H1 (cell line): ENCODE data around the gene GMPR. TPM values are rescaled to one million over a fixed set of nuclear protein-coding genes. Genes with fewer than 3 reads are reported as not detected.

Source experiments
- CTCF ChIA-PET: fragments of 300-600 bp; sonication (Branson Sonifier 250); formaldehyde crosslinking; loops from one replicate; lab custom pipeline; 2021; ENCODE audit not compliant: partially characterized antibody; lab: Charles Lee
- POLR2A ChIA-PET: fragments of 300-600 bp; sonication (Branson Sonifier 250); formaldehyde crosslinking; loops from one replicate; lab custom pipeline; 2021; ENCODE audit warnings: inconsistent platforms; ENCODE audit not compliant: partially characterized antibody; lab: Charles Lee
- DNase-seq, 2 experiments: peaks; one replicate each; pipeline versions ENCODE4 v3.0.0 to v3.0.0-alpha.2; 2010 to 2022; ENCODE audit warnings: low spot score in 2 of 2, low read depth in 1 of 2, mixed read lengths in 1 of 2
- FAIRE-seq: peaks from 2 replicates; lab custom pipeline; 2011; peaks lifted over from hg19 to GRCh38; lab: Jason Lieb, UNC
- H2AFZ ChIP-seq: 2 replicates; pipeline ENCODE4 v1.8.1; 2012; ENCODE audit warnings: low read length, inconsistent platforms
- H2AK5ac ChIP-seq: 2 replicates; pipeline ENCODE4 v1.6.1; 2013; ENCODE audit warnings: low read depth, low read length
- H2BK120ac ChIP-seq: replicated peaks from 2 replicates; pipeline ENCODE3; 2013; ENCODE audit warnings: low read depth, low read length, inconsistent platforms
- H2BK12ac ChIP-seq: 2 replicates; pipeline ENCODE4 v1.6.1; 2013; ENCODE audit warnings: low read depth, low read length
- H2BK15ac ChIP-seq: 2 replicates; pipeline ENCODE4 v1.6.1; 2013; ENCODE audit warnings: low read length
- H2BK20ac ChIP-seq: 2 replicates; pipeline ENCODE4 v1.6.1; 2013; ENCODE audit warnings: low read length
- H2BK5ac ChIP-seq: 2 replicates; pipeline ENCODE4 v1.6.1; 2013; ENCODE audit warnings: low read depth, low read length
- H3K14ac ChIP-seq: 2 replicates; pipeline ENCODE4 v1.6.1; 2013; ENCODE audit warnings: inconsistent platforms; ENCODE audit not compliant: insufficient read length
- H3K18ac ChIP-seq: 2 replicates; pipeline ENCODE4 v1.6.1; 2013; ENCODE audit warnings: low read length; ENCODE audit errors: extremely low read depth
- H3K23ac ChIP-seq: 2 replicates; pipeline ENCODE4 v1.6.1; 2013; ENCODE audit warnings: inconsistent platforms; ENCODE audit not compliant: insufficient read length
- H3K23me2 ChIP-seq: 2 replicates; pipeline ENCODE4 v1.6.1; 2013; ENCODE audit warnings: low read depth, low read length
- H3K27ac ChIP-seq: 2 replicates; pipeline ENCODE4 v1.6.1; 2011; ENCODE audit warnings: low read depth, low read length, inconsistent platforms
- H3K27me3 ChIP-seq, 4 experiments: replicated peaks in 1 of 4; 1 replicate in 1 of 4; 2 replicates in 3 of 4; pipeline versions ENCODE4 v1.6.1 to v1.8.1; 2011 to 2013; ENCODE audit warnings: low read length in 3 of 4, mild to moderate bottlenecking in 3 of 4, inconsistent platforms in 2 of 4, mixed read lengths in 2 of 4, moderate library complexity in 1 of 4; ENCODE audit not compliant: control insufficient read depth in 3 of 4, insufficient read depth in 3 of 4; ENCODE audit errors: extremely low read depth in 1 of 4
- H3K36me3 ChIP-seq, 4 experiments: 2 replicates each; pipeline versions ENCODE4 v1.6.1 to v1.8.1; 2011 to 2013; ENCODE audit warnings: mild to moderate bottlenecking in 4 of 4, low read length in 3 of 4, moderate library complexity in 2 of 4, control low read depth in 1 of 4, inconsistent platforms in 1 of 4; ENCODE audit not compliant: insufficient read depth in 4 of 4, control insufficient read depth in 2 of 4
- H3K4ac ChIP-seq: replicated peaks from 2 replicates; pipeline ENCODE3; 2013; ENCODE audit warnings: low read length, low read depth, mixed read lengths, inconsistent platforms; ENCODE audit not compliant: insufficient read length
- H3K4me1 ChIP-seq, 4 experiments: replicated peaks in 1 of 4; 1 replicate in 1 of 4; 2 replicates in 3 of 4; pipeline versions ENCODE4 v1.6.1 to v1.8.1; 2011 to 2013; ENCODE audit warnings: low read length in 3 of 4, inconsistent platforms in 2 of 4, mixed read lengths in 1 of 4; ENCODE audit not compliant: insufficient read depth in 4 of 4, control insufficient read depth in 3 of 4
- H3K4me2 ChIP-seq, 2 experiments: 2 replicates each; pipeline versions ENCODE4 v1.6.1 to v1.8.1; 2011 to 2013; ENCODE audit warnings: low read depth in 2 of 2, low read length in 2 of 2, control low read depth in 1 of 2, inconsistent platforms in 1 of 2, mild to moderate bottlenecking in 1 of 2; ENCODE audit not compliant: insufficient read depth in 1 of 2
- H3K4me3 ChIP-seq, 4 experiments: fragments of 200-600, 300-600 bp in 1 of 4; sonication (generic), shearing (Covaris generic), sonication (Bioruptor Twin) in 1 of 4; 2 replicates each; pipeline versions ENCODE4 v1.5.1 to v1.8.1; 2011 to 2016; ENCODE audit warnings: low read length in 4 of 4, low read depth in 3 of 4, control low read depth in 2 of 4, inconsistent platforms in 2 of 4, mild to moderate bottlenecking in 2 of 4, mixed read lengths in 1 of 4, moderate library complexity in 1 of 4; ENCODE audit not compliant: insufficient read depth in 2 of 4; ENCODE audit errors: extremely low read depth in 1 of 4
- H3K56ac ChIP-seq: replicated peaks from 2 replicates; pipeline ENCODE3; 2013; ENCODE audit warnings: low read depth, mild to moderate bottlenecking, mixed read lengths, low read length, inconsistent platforms; ENCODE audit not compliant: insufficient read length
- H3K79me1 ChIP-seq: 2 replicates; pipeline ENCODE4 v1.6.1; 2013; ENCODE audit warnings: low read depth, low read length, control low read depth
- H3K79me2 ChIP-seq, 2 experiments: 2 replicates each; pipeline versions ENCODE4 v1.6.1 to v1.8.1; 2012 to 2013; ENCODE audit warnings: low read length in 2 of 2, mild to moderate bottlenecking in 2 of 2, inconsistent platforms in 1 of 2; ENCODE audit not compliant: insufficient read depth in 2 of 2, control insufficient read depth in 1 of 2
- H3K9ac ChIP-seq, 4 experiments: replicated peaks in 1 of 4; 1 replicate in 1 of 4; 2 replicates in 3 of 4; pipeline versions ENCODE4 v1.6.1 to v1.8.1; 2011 to 2013; ENCODE audit warnings: low read depth in 3 of 4, low read length in 3 of 4, control low read depth in 2 of 4, mild to moderate bottlenecking in 2 of 4, moderate library complexity in 2 of 4, inconsistent platforms in 1 of 4; ENCODE audit errors: extremely low read depth in 1 of 4
- H3K9me3 ChIP-seq, 2 experiments: 2 replicates each; pipeline versions ENCODE4 v1.6.1 to v1.8.1; 2012 to 2013; ENCODE audit warnings: mild to moderate bottlenecking in 2 of 2, moderate library complexity in 2 of 2, control low read depth in 1 of 2, inconsistent platforms in 1 of 2, low read depth in 1 of 2, low read length in 1 of 2, mixed read lengths in 1 of 2; ENCODE audit not compliant: insufficient read depth in 2 of 2
- H4K20me1 ChIP-seq, 2 experiments: replicated peaks in 1 of 2; 2 replicates each; pipeline versions ENCODE3 to v1.8.1; 2011 to 2013; ENCODE audit warnings: inconsistent platforms in 2 of 2, low read length in 2 of 2, mild to moderate bottlenecking in 1 of 2; ENCODE audit not compliant: insufficient read depth in 2 of 2, control insufficient read depth in 1 of 2
- H4K5ac ChIP-seq: 2 replicates; pipeline ENCODE4 v1.6.1; 2013; ENCODE audit warnings: low read length, low read depth, mixed read lengths, inconsistent platforms; ENCODE audit not compliant: insufficient read length
- H4K8ac ChIP-seq: 2 replicates; pipeline ENCODE4 v1.8.0; 2013; ENCODE audit warnings: mild to moderate bottlenecking, moderate library complexity, low read length, inconsistent platforms; ENCODE audit not compliant: insufficient read depth; ENCODE audit errors: extremely low read depth
- H4K91ac ChIP-seq: replicated peaks from 2 replicates; pipeline ENCODE3; 2013; ENCODE audit warnings: low read length, mixed read lengths, inconsistent platforms; ENCODE audit not compliant: insufficient read length
- CBX5 ChIP-seq: fragments of 300-800, 300-1000 bp; sonication (generic); IDR thresholded peaks from 2 replicates; pipeline ENCODE4 v1.7.1; 2016; ENCODE audit warnings: antibody characterized with exemption, low read length, low read depth
- CHD1 ChIP-seq: IDR thresholded peaks from 2 replicates; pipeline ENCODE4 v1.6.1; 2012; ENCODE audit warnings: low read depth, low read length, improper control_type of control experiment
- CREB1 ChIP-seq: IDR thresholded peaks from 2 replicates; pipeline ENCODE4 v1.6.1; 2012; ENCODE audit warnings: inconsistent platforms
- EGR1 ChIP-seq: IDR thresholded peaks from 2 replicates; pipeline ENCODE4 v1.6.1; 2011; ENCODE audit warnings: low read depth, low read length, borderline replicate concordance
- HDAC6 ChIP-seq: IDR thresholded peaks from one replicate; pipeline ENCODE4 v1.7.1; 2012; ENCODE audit warnings: low read depth, mild to moderate bottlenecking, inconsistent platforms, low read length, moderate library complexity
- KDM1A ChIP-seq: fragments of 200-600, 300-600 bp; sonication (generic); IDR thresholded peaks from 2 replicates; pipeline ENCODE4 v1.7.1; 2016; ENCODE audit warnings: mild to moderate bottlenecking, low read length, borderline replicate concordance
- MAFK ChIP-seq: IDR thresholded peaks from 2 replicates; pipeline ENCODE4 v1.6.1; 2012; ENCODE audit warnings: low read depth, mild to moderate bottlenecking, improper control_type of control experiment, low read length
- SP4 ChIP-seq: IDR thresholded peaks from 2 replicates; pipeline ENCODE4 v1.6.1; 2012; ENCODE audit warnings: low read length, inconsistent platforms
- TCF12 ChIP-seq: IDR thresholded peaks from 2 replicates; pipeline ENCODE4 v1.6.1; 2011; ENCODE audit warnings: low read depth, mild to moderate bottlenecking, low read length
- WGBS, 2 experiments: shearing (Covaris generic) in 1 of 2; methylation state at CpG; one replicate each; pipeline versions ENCODE4 v1.1.6 to v1.1.7; 2013 to 2015; ENCODE audit warnings: low lambda C conversion rate in 2 of 2, mixed read lengths in 2 of 2, inconsistent platforms in 1 of 2, low coverage in 1 of 2, missing lambda C conversion rate in 1 of 2; ENCODE audit not compliant: insufficient replicate concordance in 2 of 2, insufficient coverage in 1 of 2, insufficient read length in 1 of 2; ENCODE audit errors: extremely low coverage in 1 of 2, missing lambda C conversion rate in 1 of 2; 5-methylcytosine and 5-hydroxymethylcytosine counted together
- polyA plus RNA-seq, 7 experiments: library from polyadenylated mRNA; depleted of rRNA in 3 of 7; stranded (reverse) in 5 of 7; unstranded in 2 of 7; fragments of >200 nt in 5 of 7; fragments of 200-250 nt in 2 of 7; gene quantifications; 1 replicate in 5 of 7; 2 replicates in 1 of 7; 4 replicates in 1 of 7; pipeline versions ENCODE4 v1.2.1 to v1.2.3, GENCODE V29; 2011 to 2013; ENCODE audit warnings: missing spikeins in 2 of 7, mixed read lengths in 2 of 7
- total RNA-seq: library from RNA; stranded (reverse); fragmentation: NEBNext Ultra II Directional; extraction: Animal tissue kit (Norgen Biotek cat#: 25700); gene quantifications from 2 replicates; pipeline ENCODE4 v1.2.1, GENCODE V29; 2021
- TF ChIP-seq, protein P1 (sequence below): IDR thresholded peaks from 2 replicates; pipeline ENCODE4 v1.6.1; 2012; ENCODE audit warnings: low read length, inconsistent platforms

GMPR gene
- total and polyA plus RNA-seq, 2 of the 8 experiments (the other 6 are each of a cell fraction or from before 2014, with no cell fraction given), result 0.99 to 1.2 TPM

DNA sequence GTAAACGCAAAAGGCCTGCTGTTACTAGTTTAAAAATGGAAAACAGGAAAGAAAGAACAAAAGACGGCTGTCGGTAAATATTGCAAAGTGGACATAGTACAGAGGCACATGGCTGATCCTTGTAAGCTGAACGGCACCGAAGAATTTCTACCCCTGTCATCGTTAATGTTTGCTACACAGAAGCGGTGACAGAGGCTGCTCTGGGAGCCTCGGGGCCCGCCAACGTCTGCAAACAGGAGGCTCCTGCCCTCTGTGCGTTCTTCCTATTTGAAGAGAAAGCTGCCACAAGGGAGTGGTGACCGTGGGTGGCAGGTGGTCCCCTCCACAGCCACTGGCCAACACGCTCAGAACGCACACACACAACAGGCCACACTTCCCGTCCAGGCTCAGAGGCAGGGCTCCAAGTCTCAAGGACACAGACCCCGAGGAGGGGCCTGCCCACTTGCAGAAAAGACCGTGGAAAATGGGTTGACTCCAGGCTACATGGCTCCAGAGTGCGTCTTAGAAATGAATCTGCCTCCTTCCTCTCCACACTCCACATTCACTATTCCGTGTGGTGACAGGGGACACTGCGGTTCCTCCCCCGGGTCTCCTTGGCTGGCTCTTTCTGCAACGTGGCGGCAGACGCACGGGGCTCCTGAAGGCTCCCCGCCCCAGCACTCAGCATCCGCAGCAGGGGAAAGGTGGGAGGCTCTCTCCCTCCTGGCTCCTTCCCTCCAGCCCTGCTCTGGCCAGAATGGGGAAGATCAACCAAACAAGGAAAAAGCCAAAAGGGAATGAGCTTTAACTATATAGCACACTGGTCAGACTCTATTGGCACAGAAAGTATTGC is 64.5 kb downstream of the GMPR start:
- H3K4ac ChIP-seq, result no peak overlapping the region
- peaks cover 0 to 22% (median 13%) of the 10 kb centered on the region in 4 experiments; a peak in 6 of 7 replicates for H3K4me1 ChIP-seq
- H2BK12ac ChIP-seq, result peak overlapping the region; percentile 88; the same call in 1 of the 2 replicates
- no peak overlapping the region for H2BK120ac ChIP-seq
- DNase-seq (no peak), FAIRE-seq (no peak)
- peak overlapping the region; percentile 87 for H4K91ac ChIP-seq
- no peak overlapping the region for H2AK5ac ChIP-seq
- no peak overlapping the region for H3K27ac ChIP-seq
- H3K9me3 ChIP-seq, result no peaks in the 10 kb centered on the region
- H3K4me3 ChIP-seq, result peak overlapping the region in 1 of 4 experiments; percentile 3; a peak in 1 of 8 replicates
- 0 out of 2 replicates have a peak overlapping the region, but pooled peaks have one; percentile 87 for H2BK20ac ChIP-seq
- H3K23ac ChIP-seq, result no peak overlapping the region
- H4K8ac ChIP-seq, result peak overlapping the region; percentile 48
- peak overlapping the region; percentile 81; the same call in 1 of the 2 replicates for H2AFZ ChIP-seq
- no peaks in the 10 kb centered on the region; a peak in 1 of 7 replicates for H3K27me3 ChIP-seq
- peak overlapping the region; percentile 45; the same call in 1 of the 2 replicates for H2BK5ac ChIP-seq
- H3K14ac ChIP-seq, result no peak overlapping the region
- WGBS, 2 experiments, result 51% methylated on average over 27 of the region's 27 CpGs; no CpG with 5 or more reads in 1 of the 2 experiments
- H3K36me3 ChIP-seq, result no peaks in the 10 kb centered on the region
- no peak overlapping the region for H3K56ac ChIP-seq
- ChIA-PET CTCF (interaction anchor here (1.1 to 1.2 kb wide), 4 partner anchors 10 to 17 kb away, joined by 3 to 5 read pairs (median 3); no protein-coding TSS in a partner anchor), POLR2A (no interaction called here)
- H3K79me1 ChIP-seq, result no peaks in the 10 kb centered on the region
- peak overlapping the region; percentile 73; the same call in 1 of the 2 replicates for H3K18ac ChIP-seq
- H3K9ac ChIP-seq, result no peak overlapping the region
- peak overlapping the region; percentile 28 to 58 for H3K4me2 ChIP-seq
- H4K5ac ChIP-seq, result peak overlapping the region; percentile 42
- no peaks in the 10 kb centered on the region for H3K79me2 ChIP-seq
- H2BK15ac ChIP-seq, result 0 out of 2 replicates have a peak overlapping the region, but pooled peaks have one; percentile 63
- no peaks in the 10 kb centered on the region for H4K20me1 ChIP-seq
- peaks cover 7% of the 10 kb centered on the region for H3K23me2 ChIP-seq
- TF ChIP-seq EGR1 (no peak), TCF12 (no peak), CHD1 (no peak), KDM1A (no peak), SP4 (no peak), HDAC6 (no peak), MAFK (no peak), CREB1 (no peak), CBX5 (no peak)
- TF ChIP-seq, protein P1, sequence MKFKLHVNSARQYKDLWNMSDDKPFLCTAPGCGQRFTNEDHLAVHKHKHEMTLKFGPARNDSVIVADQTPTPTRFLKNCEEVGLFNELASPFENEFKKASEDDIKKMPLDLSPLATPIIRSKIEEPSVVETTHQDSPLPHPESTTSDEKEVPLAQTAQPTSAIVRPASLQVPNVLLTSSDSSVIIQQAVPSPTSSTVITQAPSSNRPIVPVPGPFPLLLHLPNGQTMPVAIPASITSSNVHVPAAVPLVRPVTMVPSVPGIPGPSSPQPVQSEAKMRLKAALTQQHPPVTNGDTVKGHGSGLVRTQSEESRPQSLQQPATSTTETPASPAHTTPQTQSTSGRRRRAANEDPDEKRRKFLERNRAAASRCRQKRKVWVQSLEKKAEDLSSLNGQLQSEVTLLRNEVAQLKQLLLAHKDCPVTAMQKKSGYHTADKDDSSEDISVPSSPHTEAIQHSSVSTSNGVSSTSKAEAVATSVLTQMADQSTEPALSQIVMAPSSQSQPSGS, result no peak
